ENCODE results near the gene POU2F1. TPM values are rescaled to one million over a fixed set of nuclear protein-coding genes. Genes with fewer than 3 reads are reported as not detected.

Gene POU2F1
- total RNA-seq, 1 experiment from 2014 or later = 25.3 TPM

DNA sequence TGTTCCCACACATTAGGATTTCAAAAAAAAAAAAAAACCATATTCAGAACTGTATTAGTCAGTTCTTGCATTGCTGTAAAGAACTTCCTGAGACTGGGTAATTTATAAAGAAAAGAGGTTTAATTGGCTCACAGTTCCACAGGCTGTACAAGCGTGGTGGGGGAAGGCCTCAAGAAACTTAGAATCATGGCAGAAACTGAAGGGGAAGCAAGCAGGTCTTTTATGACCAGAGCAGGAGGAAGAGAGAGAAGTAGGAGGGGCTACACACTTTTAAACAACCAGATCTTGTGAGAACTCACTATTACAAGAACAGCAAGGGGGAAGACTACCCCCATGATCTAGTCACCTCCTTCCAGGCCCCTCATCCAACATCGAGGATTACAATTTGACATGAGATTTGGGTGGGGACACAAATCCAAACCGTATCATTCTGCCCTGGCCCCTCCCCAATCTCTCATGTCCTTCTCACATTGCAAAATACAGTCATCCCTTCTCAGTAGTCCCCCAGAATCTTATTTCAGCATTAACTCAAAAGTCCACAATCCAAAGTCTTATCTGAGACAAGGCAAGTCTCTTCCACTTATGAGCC is 51.8 kb downstream of the POU2F1 start:
- Mint-ChIP-seq H3K4me3 (ENCODE audit: low read depth, unreplicated experiment) (no peak overlapping the region), H3K36me3 (ENCODE audit: insufficient read depth, unreplicated experiment) (no peaks in the 10 kb centered on the region), H3K9me3 (ENCODE audit: low read depth, unreplicated experiment) (no peaks in the 10 kb centered on the region), H3K27ac (ENCODE audit: unreplicated experiment) (no peak overlapping the region), H3K27me3 (ENCODE audit: unreplicated experiment) (no peaks in the 10 kb centered on the region), H3K4me1 (ENCODE audit: low read depth, unreplicated experiment) (peaks cover 15% of the 10 kb centered on the region)
- no TSS peak for BruUV-seq (replicated peaks)
- no peak for TF ChIP-seq CTCF (IDR thresholded peaks at IDR 0.05; ENCODE audit: unreplicated experiment)
- CTCF ChIA-PET = no interaction called here
- no peak for DNase-seq
- intact Hi-C loops (cut with micrococcal nuclease; ENCODE audit: unreplicated experiment) = no loop called here

DNA sequence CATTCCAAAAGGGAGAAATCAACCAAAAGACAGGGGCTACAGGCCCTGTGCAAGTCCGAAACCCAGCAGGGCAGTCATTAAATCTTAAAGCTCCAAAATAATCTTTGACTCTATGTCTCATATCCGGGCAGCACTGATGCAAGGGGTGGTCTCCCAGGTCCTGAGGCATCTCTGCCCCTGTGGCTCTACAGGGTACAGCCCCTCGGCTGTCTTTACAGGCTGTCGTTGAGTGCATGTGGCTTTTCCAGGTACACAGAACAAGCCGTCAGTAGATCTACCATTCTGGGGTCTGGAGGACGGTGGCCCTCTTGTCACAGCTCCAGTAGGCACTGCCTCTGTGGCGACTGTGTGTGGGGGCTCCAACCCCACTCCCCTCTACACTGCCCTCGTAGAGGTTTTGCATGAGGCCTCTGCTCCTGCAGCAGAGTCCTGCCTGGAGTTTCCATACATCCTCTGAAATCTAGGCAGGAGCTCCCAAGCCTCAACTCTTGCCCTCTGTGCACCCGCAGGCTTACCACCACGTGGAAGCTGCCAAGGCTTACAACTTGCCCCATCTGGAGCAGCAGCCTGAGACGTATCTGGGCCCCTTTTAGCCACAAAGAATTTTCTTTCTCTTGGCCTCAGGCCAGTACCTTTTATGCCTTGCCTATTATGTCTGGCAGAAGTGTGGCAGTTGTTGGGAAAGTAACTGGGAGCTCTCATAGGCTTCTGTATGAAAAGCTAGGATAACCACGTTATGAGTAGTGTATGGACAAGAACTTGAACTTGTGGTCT is 52.5 kb downstream of the POU2F1 start:
- CTCF ChIA-PET = interaction anchor here (0.6 kb wide), 1 partner anchor 70 kb away, joined by 6 read pairs; no protein-coding TSS in a partner anchor
- H3K36me3 Mint-ChIP-seq (ENCODE audit: insufficient read depth, unreplicated experiment) = no peaks in the 10 kb centered on the region
- H3K27ac Mint-ChIP-seq (ENCODE audit: unreplicated experiment) = no peak overlapping the region
- intact Hi-C loops (cut with micrococcal nuclease; ENCODE audit: unreplicated experiment) = no loop called here
- H3K4me1 Mint-ChIP-seq (ENCODE audit: low read depth, unreplicated experiment) = peaks cover 12% of the 10 kb centered on the region
- H3K27me3 Mint-ChIP-seq (ENCODE audit: unreplicated experiment) = no peaks in the 10 kb centered on the region
- H3K9me3 Mint-ChIP-seq (ENCODE audit: low read depth, unreplicated experiment) = no peaks in the 10 kb centered on the region
- no peak overlapping the region for H3K4me3 Mint-ChIP-seq (ENCODE audit: low read depth, unreplicated experiment)
- DNase-seq = no peak
- no TSS peak for BruUV-seq (replicated peaks)
- TF ChIP-seq CTCF (IDR thresholded peaks at IDR 0.05; ENCODE audit: unreplicated experiment) = no peak

GRCh38 chr1:167274061-167274460 is 53.4 kb downstream of the POU2F1 start:
- H3K9me3 Mint-ChIP-seq (ENCODE audit: low read depth, unreplicated experiment) = no peaks in the 10 kb centered on the region
- no peak overlapping the region for H3K27ac Mint-ChIP-seq (ENCODE audit: unreplicated experiment)
- no peaks in the 10 kb centered on the region for H3K27me3 Mint-ChIP-seq (ENCODE audit: unreplicated experiment)
- H3K36me3 Mint-ChIP-seq (ENCODE audit: insufficient read depth, unreplicated experiment) = no peaks in the 10 kb centered on the region
- no peak overlapping the region for H3K4me3 Mint-ChIP-seq (ENCODE audit: low read depth, unreplicated experiment)
- no peak for DNase-seq
- no TSS peak for BruUV-seq (replicated peaks)
- no peak for TF ChIP-seq CTCF (IDR thresholded peaks at IDR 0.05; ENCODE audit: unreplicated experiment)
- peaks cover 9% of the 10 kb centered on the region for H3K4me1 Mint-ChIP-seq (ENCODE audit: low read depth, unreplicated experiment)
- intact Hi-C loops (cut with micrococcal nuclease; ENCODE audit: unreplicated experiment) = no loop called here
- CTCF ChIA-PET = interaction anchor here (0.7 kb wide), 1 partner anchor 275 kb away, joined by 4 read pairs; no protein-coding TSS in a partner anchor

DNA sequence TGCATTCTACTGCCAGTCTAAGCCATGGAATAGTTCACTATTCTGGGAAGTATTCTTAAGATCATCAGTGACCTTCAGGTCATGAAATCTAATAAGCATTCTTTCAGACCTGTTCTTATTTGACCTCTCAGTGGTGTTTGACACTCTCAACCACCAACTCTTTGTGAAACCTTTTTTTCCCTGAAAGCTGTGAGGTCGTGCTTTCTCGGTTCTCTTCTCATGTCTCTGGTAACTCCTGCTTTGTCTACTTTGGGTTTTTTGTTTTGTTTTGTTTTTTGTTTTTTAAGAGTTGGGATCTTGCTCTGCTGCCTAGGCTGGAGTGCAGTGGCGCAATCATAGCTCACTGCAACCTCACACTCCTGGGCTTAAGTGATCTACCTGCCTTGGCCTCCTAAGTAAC is 56.3 kb downstream of the POU2F1 start:
- Mint-ChIP-seq H3K27ac (ENCODE audit: unreplicated experiment) (no peak overlapping the region), H3K4me1 (ENCODE audit: low read depth, unreplicated experiment) (peaks cover 9% of the 10 kb centered on the region), H3K4me3 (ENCODE audit: low read depth, unreplicated experiment) (no peak overlapping the region), H3K9me3 (ENCODE audit: low read depth, unreplicated experiment) (no peaks in the 10 kb centered on the region), H3K27me3 (ENCODE audit: unreplicated experiment) (no peaks in the 10 kb centered on the region), H3K36me3 (ENCODE audit: insufficient read depth, unreplicated experiment) (no peaks in the 10 kb centered on the region)
- no TSS peak for BruUV-seq (replicated peaks)
- no peak for DNase-seq
- TF ChIP-seq CTCF (IDR thresholded peaks at IDR 0.05; ENCODE audit: unreplicated experiment) = no peak
- CTCF ChIA-PET = interaction anchor here (0.5 kb wide), 1 partner anchor 181 kb away, joined by 11 read pairs; no protein-coding TSS in a partner anchor
- intact Hi-C loops (cut with micrococcal nuclease; ENCODE audit: unreplicated experiment) = no loop called here
